ENCODE data around the gene GTF2H4. TPM values are rescaled to one million over a fixed set of nuclear protein-coding genes. Genes with fewer than 3 reads are reported as not detected.
A peak's percentile ranks its signal among the peaks of the same experiment; 100 is the strongest.

Gene GTF2H4
- total RNA-seq, 1 experiment from 2014 or later = 42.6 TPM

GRCh38 chr6:30913721-30914075 lies 5.7 kb downstream of the GTF2H4 start:
- peak overlapping the region; percentile 75 for H3K27ac ChIP-seq (ENCODE audit: low read depth, low read length, poor library complexity, severe bottlenecking)
- no peak for DNase-seq (ENCODE audit: low spot score)
- no peaks in the 10 kb centered on the region for H3K9me3 ChIP-seq (ENCODE audit: low read depth, low read length, poor library complexity, severe bottlenecking)
- TF ChIP-seq CTCF (conservative IDR thresholded peaks at IDR 0.05; ENCODE audit: low read depth, low read length) (no peak), EZH2 (IDR thresholded peaks at IDR 0.05; ENCODE audit: borderline replicate concordance, low read depth, low read length, poor library complexity, severe bottlenecking) (no peak)
- ChIA-PET CTCF (interaction anchor here (0.6 to 3.5 kb wide), 4 partner anchors 156 to 279 kb away, joined by 3 to 37 read pairs (median 13); no protein-coding TSS in a partner anchor), POLR2A (ENCODE audit: low non-redundant PET) (no interaction called here)
- H3K27me3 ChIP-seq (replicated peaks; ENCODE audit: insufficient read depth, low read depth, low read length, poor library complexity) = no peaks in the 10 kb centered on the region
- peaks cover 13% of the 10 kb centered on the region for H3K4me1 ChIP-seq (ENCODE audit: insufficient read depth, low read length, poor library complexity, severe bottlenecking)
- no TSS peak for BruUV-seq (replicated peaks)
- H3K36me3 ChIP-seq (ENCODE audit: insufficient read depth, low read length, poor library complexity, severe bottlenecking) = peaks cover 28% of the 10 kb centered on the region
- intact Hi-C loops (cut with micrococcal nuclease; ENCODE audit: unreplicated experiment) = loop anchor here (2.0 kb wide), 1 partner anchor 129 kb away; no protein-coding TSS in a partner anchor
- peak overlapping the region; percentile 62 for H3K4me3 ChIP-seq (ENCODE audit: low read depth, low read length, poor library complexity, severe bottlenecking)

- peaks cover 28% of the 10 kb centered on the region for H3K36me3 ChIP-seq (ENCODE audit: insufficient read depth, low read length, poor library complexity, severe bottlenecking)
- CTCF ChIA-PET = interaction anchor here (0.6 to 3.5 kb wide), 4 partner anchors 29 to 235 kb away, joined by 3 to 37 read pairs (median 13); no protein-coding TSS in a partner anchor
- TF ChIP-seq CTCF (conservative IDR thresholded peaks at IDR 0.05; ENCODE audit: low read depth, low read length) (peak; percentile 40), EZH2 (IDR thresholded peaks at IDR 0.05; ENCODE audit: borderline replicate concordance, low read depth, low read length, poor library complexity, severe bottlenecking) (no peak)
These were observed 6.3 kb downstream of the GTF2H4 start, which contains the start of gene VARS2 for GRCh38 chr6:30914076-30914853. TSS of gene VARS2 (plus strand) at chr6:30914238. CDS start at chr6:30914837, 599 bp downstream.

GRCh38 chr6:30914854-30915590 lies 7.0 kb downstream of the GTF2H4 start:
- POLR2A ChIA-PET (ENCODE audit: low non-redundant PET) = no interaction called here
- H3K27me3 ChIP-seq (replicated peaks; ENCODE audit: insufficient read depth, low read depth, low read length, poor library complexity) = no peaks in the 10 kb centered on the region

More at GRCh38 chr6:30914076-30914853, 6.3 kb downstream of the GTF2H4 start, which contains the start of gene VARS2:
- DNase-seq (ENCODE audit: low spot score) = peak; percentile 89
- Histone ChIP-seq H3K27ac (ENCODE audit: low read depth, low read length, poor library complexity, severe bottlenecking) (peak within 1 kb of the TSS; percentile 75), H3K9me3 (ENCODE audit: low read depth, low read length, poor library complexity, severe bottlenecking) (no peaks in the 10 kb centered on the region), H3K4me1 (ENCODE audit: insufficient read depth, low read length, poor library complexity, severe bottlenecking) (peaks cover 13% of the 10 kb centered on the region), H3K27me3 (replicated peaks; ENCODE audit: insufficient read depth, low read depth, low read length, poor library complexity) (no peaks in the 10 kb centered on the region), H3K4me3 (ENCODE audit: low read depth, low read length, poor library complexity, severe bottlenecking) (peak within 1 kb of the TSS; percentile 62)
- TSS peak; percentile 60 for BruUV-seq (replicated peaks)
- POLR2A ChIA-PET (ENCODE audit: low non-redundant PET) = no interaction called here
- intact Hi-C loops (cut with micrococcal nuclease; ENCODE audit: unreplicated experiment) = loop anchor here (2.0 kb wide), 1 partner anchor 129 kb away; no protein-coding TSS in a partner anchor

More at GRCh38 chr6:30914854-30915590, 7.0 kb downstream of the GTF2H4 start:
- no TSS peak for BruUV-seq (replicated peaks)
- CTCF ChIA-PET = interaction anchor here (1.2 to 3.5 kb wide), 4 partner anchors 128 to 172 kb away, joined by 10 to 37 read pairs (median 22); no protein-coding TSS in a partner anchor
- Histone ChIP-seq H3K4me1 (ENCODE audit: insufficient read depth, low read length, poor library complexity, severe bottlenecking) (peaks cover 13% of the 10 kb centered on the region), H3K4me3 (ENCODE audit: low read depth, low read length, poor library complexity, severe bottlenecking) (peak overlapping the region; percentile 62), H3K9me3 (ENCODE audit: low read depth, low read length, poor library complexity, severe bottlenecking) (no peaks in the 10 kb centered on the region), H3K36me3 (ENCODE audit: insufficient read depth, low read length, poor library complexity, severe bottlenecking) (peaks cover 22% of the 10 kb centered on the region), H3K27ac (ENCODE audit: low read depth, low read length, poor library complexity, severe bottlenecking) (peak overlapping the region; percentile 75)
- TF ChIP-seq EZH2 (IDR thresholded peaks at IDR 0.05; ENCODE audit: borderline replicate concordance, low read depth, low read length, poor library complexity, severe bottlenecking) = no peak
- TF ChIP-seq CTCF (conservative IDR thresholded peaks at IDR 0.05; ENCODE audit: low read depth, low read length) = no peak
- no peak for DNase-seq (ENCODE audit: low spot score)
- intact Hi-C loops (cut with micrococcal nuclease; ENCODE audit: unreplicated experiment) = loop anchor here (1.0 to 2.0 kb wide), 2 partner anchors 128 to 155 kb away; no protein-coding TSS in a partner anchor
